ENCODE results near the gene STBD1.
"Not testable (repeated sequence)": the region's sequence is repeated elsewhere in the genome, so short reads cannot be mapped to it uniquely, and the experiment has no call there.

The STBD1 gene

GRCh38 chr4:76283900-76284299 lies 22.6 kb upstream of the STBD1 start:
- no peak for DNase-seq (ENCODE audit: low read depth in 2 of 2)

- not testable (repeated sequence) for DNase-seq (ENCODE audit: low read depth in 2 of 2)
Measured at GRCh38 chr4:76287811-76288210, 18.7 kb upstream of the STBD1 start.

GRCh38 chr4:76292730-76293129 lies 13.8 kb upstream of the STBD1 start:
- DNase-seq (ENCODE audit: low read depth in 2 of 2) = no peak

GRCh38 chr4:76293772-76294171 lies 12.8 kb upstream of the STBD1 start:
- DNase-seq (ENCODE audit: low read depth in 2 of 2) = no peak

DNA sequence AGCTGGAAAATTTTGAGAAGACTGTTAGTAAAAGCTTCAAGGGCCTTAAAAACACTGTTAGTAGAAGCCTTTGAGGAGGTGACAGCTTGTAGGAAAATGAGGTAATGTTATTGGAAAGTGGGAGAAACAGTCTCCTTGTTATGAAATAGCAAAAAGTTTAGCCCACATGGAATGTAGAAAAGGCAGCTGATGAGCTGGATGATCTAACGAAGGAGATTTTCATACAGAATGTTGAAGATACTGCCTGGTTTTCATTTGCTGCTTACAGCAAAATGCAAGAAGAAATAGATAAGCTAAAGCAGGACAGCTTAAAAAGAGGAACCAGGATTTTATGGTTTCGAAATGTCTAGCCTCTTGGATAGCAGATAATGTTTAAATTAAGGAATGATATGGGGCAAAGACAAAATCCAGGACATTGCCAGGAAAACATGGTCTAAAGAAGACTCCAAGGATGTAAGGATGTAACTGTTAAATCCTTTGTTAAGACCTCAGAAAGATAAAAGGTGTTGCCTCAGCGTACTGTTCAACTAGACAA lies 10.2 kb upstream of the STBD1 start:
- DNase-seq (ENCODE audit: low read depth in 2 of 2) = no peak

GRCh38 chr4:76298227-76298626 lies 8.3 kb upstream of the STBD1 start:
- DNase-seq (ENCODE audit: low read depth in 2 of 2) = no peak

DNA sequence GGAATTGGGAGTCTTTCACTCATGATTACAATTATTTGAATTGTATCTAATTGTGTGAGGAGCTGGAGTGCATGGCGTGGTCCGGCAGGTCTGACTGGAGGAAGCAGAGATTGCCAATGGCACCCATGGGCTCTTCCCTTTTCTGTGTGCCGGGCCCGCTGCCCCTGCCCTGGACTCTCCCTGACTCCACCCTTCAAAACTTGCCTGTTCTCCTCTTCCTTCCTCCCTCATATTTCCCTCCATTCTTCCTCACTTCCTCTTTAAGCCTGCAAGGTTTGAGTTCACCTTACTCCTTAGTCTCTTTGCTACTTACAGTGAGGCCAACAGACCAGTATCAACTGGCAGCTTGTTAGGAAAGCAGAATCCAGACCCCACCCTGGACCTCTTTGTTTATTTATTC lies 6.5 kb upstream of the STBD1 start:
- DNase-seq (ENCODE audit: low read depth in 2 of 2) = no peak

DNA sequence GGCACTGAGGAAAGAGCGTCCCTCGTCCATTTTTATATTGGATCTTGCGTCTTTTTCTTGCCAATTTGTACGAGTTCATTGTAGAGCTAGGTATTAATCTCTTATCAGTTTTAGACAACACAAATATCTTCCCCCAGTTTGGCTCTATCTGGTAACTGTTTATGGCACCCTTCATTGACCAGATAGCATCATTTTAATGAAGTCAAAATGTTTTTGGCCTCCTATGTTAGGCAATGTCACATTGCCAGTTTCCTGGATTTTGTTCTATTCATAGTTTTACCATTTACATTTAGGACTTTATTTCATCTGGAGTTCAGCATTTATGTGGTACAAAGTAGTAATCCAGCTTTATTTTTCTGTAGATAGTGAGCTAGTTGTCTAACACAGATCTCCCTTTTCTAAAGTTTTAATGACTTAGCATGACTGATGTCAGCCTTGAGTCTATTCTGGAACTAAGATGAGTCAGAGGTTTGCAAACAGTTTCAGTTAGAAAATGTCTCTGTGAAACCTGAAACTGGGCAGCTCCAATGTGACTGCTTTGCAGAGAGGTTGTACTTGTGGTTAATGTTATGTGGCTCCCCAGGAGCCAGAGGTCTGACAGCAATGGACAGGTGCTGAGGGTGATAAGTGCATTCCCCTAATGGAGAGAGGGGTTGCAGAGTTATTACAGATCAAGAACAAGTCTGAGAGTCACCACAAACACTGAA lies 5.3 kb upstream of the STBD1 start:
- DNase-seq (ENCODE audit: low read depth in 2 of 2) = no peak

DNA sequence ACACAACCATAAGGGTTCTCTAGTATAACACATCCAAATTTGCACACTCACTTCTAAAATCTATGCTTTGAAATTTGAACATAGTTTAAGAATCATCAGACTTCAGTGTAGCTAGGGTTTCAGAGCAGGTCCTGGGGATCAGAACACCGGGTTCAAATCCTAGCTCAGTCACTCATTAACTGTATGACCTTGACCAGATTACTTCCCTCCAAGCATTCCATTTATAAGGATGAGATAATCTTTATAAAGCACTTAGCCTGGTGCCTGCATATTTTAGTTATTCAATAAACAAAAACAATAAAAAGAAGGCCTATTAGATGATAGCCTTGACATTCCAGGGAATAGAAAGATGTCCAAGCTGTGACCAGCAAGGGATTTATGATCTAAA lies 4.8 kb upstream of the STBD1 start:
- DNase-seq (ENCODE audit: low read depth in 2 of 2) = no peak

- no peak for DNase-seq (ENCODE audit: low read depth in 2 of 2)
Measured at GRCh38 chr4:76302826-76303438, 3.6 kb upstream of the STBD1 start.

GRCh38 chr4:76305033-76305687 lies 1.4 kb upstream of the STBD1 start:
- no peak for DNase-seq (ENCODE audit: low read depth in 2 of 2)

DNA sequence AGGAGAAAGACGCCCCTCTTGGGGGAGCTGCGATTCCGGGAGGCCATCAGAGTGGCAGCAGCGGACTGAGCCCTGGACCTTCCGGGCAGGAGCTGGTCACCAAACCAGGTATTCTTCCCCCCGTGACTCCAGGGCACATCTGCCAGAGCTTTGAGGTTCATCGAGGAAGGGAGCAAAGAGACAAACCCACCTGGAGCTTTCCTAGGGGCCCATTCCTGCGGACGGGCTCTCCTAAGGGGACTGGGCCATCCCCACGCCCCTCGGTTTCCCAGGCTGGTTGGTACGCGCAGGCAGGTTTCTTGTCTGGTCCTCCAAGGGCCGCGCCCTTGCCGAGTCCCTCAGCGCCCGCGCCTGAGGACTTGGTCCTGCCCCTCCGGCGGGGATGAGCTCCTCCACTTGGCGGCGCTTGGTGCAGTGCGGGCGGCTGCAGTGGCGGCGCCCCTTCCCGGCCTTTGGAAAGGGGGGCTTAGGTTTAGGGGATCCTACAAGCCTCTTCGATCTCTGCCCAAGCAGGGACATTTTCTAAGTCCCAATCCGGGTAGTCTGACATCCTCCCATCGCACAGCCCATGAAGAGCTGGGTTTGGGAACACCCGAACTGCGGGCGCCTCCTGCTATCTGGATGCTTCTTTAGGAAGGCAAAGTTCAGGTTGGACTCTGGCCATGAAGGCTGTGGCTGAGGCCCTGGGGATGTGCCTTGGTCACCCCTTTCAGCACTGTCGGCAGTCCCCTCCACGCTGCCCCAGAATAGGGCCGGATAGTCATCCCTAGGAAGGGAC lies 538 bp downstream of the STBD1 start:
- DNase-seq (ENCODE audit: low read depth in 2 of 2) = no peak

DNA sequence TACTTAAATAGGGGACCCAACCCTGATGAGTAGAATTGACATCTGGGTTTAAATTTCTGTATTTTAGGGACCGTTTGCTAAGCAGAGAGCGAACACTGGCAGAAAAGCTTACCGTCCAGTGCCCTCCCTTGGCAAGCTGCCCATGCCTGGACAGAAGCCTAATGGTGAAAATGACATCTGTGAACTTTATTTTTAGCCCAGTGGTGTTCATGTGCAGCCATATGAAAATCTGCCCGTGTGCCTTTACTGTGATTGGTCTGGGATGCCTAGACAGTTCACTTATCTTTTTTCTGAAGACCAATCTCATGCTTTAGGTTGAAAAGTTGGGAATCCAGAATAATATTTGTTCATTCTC lies 1.1 kb downstream of the STBD1 start:
- no peak for DNase-seq (ENCODE audit: low read depth in 2 of 2)

GRCh38 chr4:76308548-76308947 lies 2.0 kb downstream of the STBD1 start:
- DNase-seq (ENCODE audit: low read depth in 2 of 2) = no peak

DNA sequence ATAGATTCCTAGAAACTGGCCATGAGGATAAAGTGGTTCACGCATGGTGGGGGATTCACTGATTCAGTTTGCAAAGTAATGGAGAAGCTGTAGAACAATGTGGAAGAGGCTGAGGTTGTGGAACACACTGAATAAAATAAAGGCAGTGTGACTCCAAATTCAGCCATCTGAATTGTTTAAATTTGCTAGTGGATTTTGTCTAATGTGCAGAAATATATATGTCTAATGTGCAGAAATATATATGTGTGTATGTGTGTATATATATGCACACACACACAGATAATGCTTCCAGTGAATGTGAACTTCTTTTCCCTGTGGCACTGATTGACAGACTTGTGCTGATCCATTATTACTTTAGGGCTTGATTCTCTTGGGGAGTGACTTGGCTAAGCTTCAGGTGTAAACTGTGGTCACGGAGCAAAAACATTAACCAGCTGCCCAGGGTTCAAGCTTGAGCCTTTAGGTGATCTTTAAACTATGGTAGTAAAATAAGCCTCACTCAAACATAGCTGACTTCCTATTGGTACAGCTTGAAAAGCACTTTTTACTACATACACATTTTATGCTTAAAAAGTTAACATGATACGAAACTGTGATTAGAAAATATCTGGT lies 3.5 kb downstream of the STBD1 start:
- DNase-seq (ENCODE audit: low read depth in 2 of 2) = no peak

DNA sequence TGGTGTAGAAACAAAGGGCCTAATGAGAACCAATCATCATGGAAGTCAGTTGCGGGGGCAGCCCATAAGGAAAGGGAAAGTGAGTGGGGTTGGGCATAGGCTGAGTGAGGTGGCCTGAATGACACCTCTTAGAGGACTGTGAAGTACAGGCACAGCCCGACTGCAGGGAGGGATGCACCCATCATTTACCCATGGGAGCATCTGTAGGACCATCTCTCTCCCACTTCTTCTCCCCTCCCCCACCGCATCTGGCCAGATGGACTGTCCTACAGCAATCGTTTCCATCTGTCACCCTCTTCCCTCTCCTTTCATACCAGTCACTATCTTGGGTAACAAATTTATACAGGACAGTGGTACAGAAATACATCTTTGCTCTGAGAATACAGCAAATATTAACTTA lies 4.2 kb downstream of the STBD1 start:
- DNase-seq (ENCODE audit: low read depth in 2 of 2) = no peak

DNA sequence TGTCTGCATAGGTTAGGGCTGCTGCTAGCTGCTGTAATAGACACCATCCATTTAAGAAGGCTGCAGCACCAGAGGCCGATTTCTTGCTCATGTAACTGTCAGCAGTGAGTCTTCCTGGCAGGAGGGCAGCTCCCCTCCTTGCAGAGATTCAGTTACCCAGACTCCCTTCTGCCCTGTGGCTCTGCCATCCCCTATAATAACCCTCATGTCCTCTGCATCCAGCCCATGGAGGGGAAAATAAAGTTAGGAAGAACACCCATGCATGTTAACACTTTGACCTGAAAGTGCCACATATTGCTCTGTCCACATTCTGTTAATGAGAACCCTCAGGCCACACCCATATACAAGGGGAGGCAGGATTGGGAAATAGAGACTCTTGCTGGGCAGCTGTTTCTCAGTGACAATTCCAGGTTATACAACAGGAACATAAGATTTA lies 5.4 kb downstream of the STBD1 start:
- DNase-seq (ENCODE audit: low read depth in 2 of 2) = no peak

DNA sequence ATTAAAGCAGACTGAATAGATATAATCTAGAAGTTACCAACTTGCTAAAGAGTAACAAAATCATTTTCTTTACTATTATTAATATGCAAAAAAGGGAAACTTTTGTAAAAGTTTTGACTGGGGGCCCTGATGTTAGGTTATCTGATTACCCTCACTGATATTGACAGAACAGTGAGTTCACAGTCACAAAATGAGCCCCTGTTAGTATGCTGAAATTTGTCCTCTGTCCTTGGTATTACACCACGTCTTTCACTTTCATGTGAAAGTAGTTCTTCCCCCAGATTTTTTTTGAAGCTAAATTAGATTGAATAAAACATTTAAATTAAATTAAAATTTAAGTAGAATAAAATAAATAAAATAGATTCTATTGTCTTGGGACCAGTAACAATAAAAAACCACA lies 5.9 kb downstream of the STBD1 start:
- DNase-seq (ENCODE audit: low read depth in 2 of 2) = no peak

DNA sequence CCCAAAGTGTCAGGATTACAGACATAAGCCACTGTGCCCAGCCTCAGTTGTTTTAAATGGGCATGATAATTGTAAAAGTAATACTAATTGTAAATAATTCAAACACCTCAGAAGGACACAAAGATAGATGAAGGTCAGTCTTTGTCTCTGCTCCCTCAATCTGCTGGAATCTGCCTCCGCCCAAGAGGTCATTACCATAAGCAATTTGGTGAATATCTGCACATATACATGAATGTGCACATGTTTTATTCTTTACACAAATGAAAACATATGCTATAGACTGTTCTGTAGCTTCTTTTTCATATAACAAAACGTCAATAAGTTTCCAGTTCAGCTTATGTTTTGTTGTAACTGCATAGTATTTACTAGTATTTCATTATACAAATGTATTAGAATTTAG lies 7.0 kb downstream of the STBD1 start:
- no peak for DNase-seq (ENCODE audit: low read depth in 2 of 2)

GRCh38 chr4:76315267-76315918 lies 8.9 kb downstream of the STBD1 start:
- no peak for DNase-seq (ENCODE audit: low read depth in 2 of 2)

DNA sequence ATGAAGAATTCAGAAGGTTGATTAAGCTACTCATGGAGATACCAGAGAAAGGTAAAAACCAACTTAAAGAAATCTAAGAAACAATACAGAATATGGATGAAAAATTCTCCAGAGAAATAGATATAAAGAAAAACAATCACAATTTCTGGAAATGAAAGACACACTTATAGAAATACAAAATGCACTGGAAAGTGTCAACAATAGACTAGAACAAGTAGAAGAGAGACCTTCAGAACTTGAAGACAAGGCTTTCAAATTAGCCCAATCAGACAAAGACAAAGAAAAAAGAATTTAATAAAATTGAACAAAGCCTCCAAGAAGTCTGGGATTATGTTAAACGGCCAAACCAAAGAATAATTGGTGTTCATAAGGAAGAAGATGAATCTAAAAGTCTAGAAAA lies 9.6 kb downstream of the STBD1 start:
- no peak for DNase-seq (ENCODE audit: low read depth in 2 of 2)

Measured in stimulated activated CD8-positive, alpha-beta memory T cell treated with anti-CD3 and anti-CD28 coated beads, Interleukin-7, amount 100 ng/mL, for 1 hour (primary cell).